Measurements from ENCODE around the gene IL16.

IL16 gene

GRCh38 chr15:81215531-81215930, 18.9 kb downstream of the IL16 start:
- no peak overlapping the region for H3K4me3 ChIP-seq (ENCODE audit: control insufficient read depth in 1 of 7, extremely low read depth in 1 of 7, insufficient read depth in 4 of 7, low read depth in 2 of 7, low read length in 6 of 7)
- no peak for DNase-seq
- ChIA-PET CTCF (interaction anchor here (1.2 kb wide), 1 partner anchor 51 kb away, joined by 4 read pairs; no protein-coding TSS in a partner anchor), POLR2A (no interaction called here)
- peaks cover 0 to 20% (median 3%) of the 10 kb centered on the region in 5 experiments for H3K9me3 ChIP-seq (ENCODE audit: control extremely low read depth in 1 of 5, control insufficient read depth in 4 of 5, insufficient read depth in 2 of 5, low read depth in 1 of 5, low read length in 4 of 5)
- H3K27ac ChIP-seq (ENCODE audit: insufficient read depth in 1 of 2, low read depth in 1 of 2, low read length in 2 of 2, poor library complexity in 1 of 2, severe bottlenecking in 2 of 2), result no peak overlapping the region
- H3K27me3 ChIP-seq (replicated peaks in 2 of 5; ENCODE audit: control insufficient read depth in 4 of 5, insufficient read depth in 5 of 5, low read length in 4 of 5), result no peaks in the 10 kb centered on the region
- WGBS (ENCODE audit: insufficient coverage), result 100% methylated on average over 2 of the region's 2 CpGs
- no peaks in the 10 kb centered on the region for H3K36me3 ChIP-seq (ENCODE audit: control insufficient read depth in 4 of 4, insufficient read depth in 4 of 4, low read length in 3 of 4)
- no peaks in the 10 kb centered on the region for H3K4me1 ChIP-seq (ENCODE audit: control extremely low read depth in 1 of 4, control insufficient read depth in 4 of 4, insufficient read depth in 4 of 4, low read length in 3 of 4)

GRCh38 chr15:81215983-81216382, 19.3 kb downstream of the IL16 start:
- Histone ChIP-seq H3K4me1 (ENCODE audit: control extremely low read depth in 1 of 4, control insufficient read depth in 4 of 4, insufficient read depth in 4 of 4, low read length in 3 of 4) (no peaks in the 10 kb centered on the region), H3K27me3 (replicated peaks in 2 of 5; ENCODE audit: control insufficient read depth in 4 of 5, insufficient read depth in 5 of 5, low read length in 4 of 5) (no peaks in the 10 kb centered on the region), H3K9me3 (ENCODE audit: control extremely low read depth in 1 of 5, control insufficient read depth in 4 of 5, insufficient read depth in 2 of 5, low read depth in 1 of 5, low read length in 4 of 5) (peaks cover 0 to 20% (median 3%) of the 10 kb centered on the region in 5 experiments), H3K4me3 (ENCODE audit: control insufficient read depth in 1 of 7, extremely low read depth in 1 of 7, insufficient read depth in 4 of 7, low read depth in 2 of 7, low read length in 6 of 7) (no peak overlapping the region), H3K27ac (ENCODE audit: insufficient read depth in 1 of 2, low read depth in 1 of 2, low read length in 2 of 2, poor library complexity in 1 of 2, severe bottlenecking in 2 of 2) (no peak overlapping the region), H3K36me3 (ENCODE audit: control insufficient read depth in 4 of 4, insufficient read depth in 4 of 4, low read length in 3 of 4) (no peaks in the 10 kb centered on the region)
- WGBS (ENCODE audit: insufficient coverage), result 100% methylated on average over 1 of the region's 2 CpGs
- ChIA-PET CTCF (no interaction called here), POLR2A (no interaction called here)
- no peak for DNase-seq

- ChIA-PET CTCF (no interaction called here), POLR2A (no interaction called here)
- Histone ChIP-seq H3K36me3 (ENCODE audit: control insufficient read depth in 4 of 4, insufficient read depth in 4 of 4, low read length in 3 of 4) (no peaks in the 10 kb centered on the region), H3K27me3 (replicated peaks in 2 of 5; ENCODE audit: control insufficient read depth in 4 of 5, insufficient read depth in 5 of 5, low read length in 4 of 5) (no peaks in the 10 kb centered on the region), H3K4me3 (ENCODE audit: control insufficient read depth in 1 of 7, extremely low read depth in 1 of 7, insufficient read depth in 4 of 7, low read depth in 2 of 7, low read length in 6 of 7) (no peak overlapping the region), H3K4me1 (ENCODE audit: control extremely low read depth in 1 of 4, control insufficient read depth in 4 of 4, insufficient read depth in 4 of 4, low read length in 3 of 4) (no peaks in the 10 kb centered on the region), H3K27ac (ENCODE audit: insufficient read depth in 1 of 2, low read depth in 1 of 2, low read length in 2 of 2, poor library complexity in 1 of 2, severe bottlenecking in 2 of 2) (no peak overlapping the region), H3K9me3 (ENCODE audit: control extremely low read depth in 1 of 5, control insufficient read depth in 4 of 5, insufficient read depth in 2 of 5, low read depth in 1 of 5, low read length in 4 of 5) (peaks cover 0 to 20% (median 3%) of the 10 kb centered on the region in 5 experiments)
- WGBS (ENCODE audit: insufficient coverage), result 100% methylated on average over 3 of the region's 3 CpGs
- DNase-seq, result no peak
These were observed 19.7 kb downstream of the IL16 start for GRCh38 chr15:81216422-81216821.

- H3K4me1 ChIP-seq (ENCODE audit: control extremely low read depth in 1 of 4, control insufficient read depth in 4 of 4, insufficient read depth in 4 of 4, low read length in 3 of 4), result peaks cover 0 to 4% (median 0%) of the 10 kb centered on the region in 4 experiments
- WGBS (ENCODE audit: insufficient coverage), result 94% methylated on average over 1 of the region's 1 CpG
- no peaks in the 10 kb centered on the region for H3K27me3 ChIP-seq (replicated peaks in 2 of 5; ENCODE audit: control insufficient read depth in 4 of 5, insufficient read depth in 5 of 5, low read length in 4 of 5)
- no peak for DNase-seq
- no peak overlapping the region for H3K4me3 ChIP-seq (ENCODE audit: control insufficient read depth in 1 of 7, extremely low read depth in 1 of 7, insufficient read depth in 4 of 7, low read depth in 2 of 7, low read length in 6 of 7)
- POLR2A ChIA-PET, result no interaction called here
- no peak overlapping the region for H3K27ac ChIP-seq (ENCODE audit: insufficient read depth in 1 of 2, low read depth in 1 of 2, low read length in 2 of 2, poor library complexity in 1 of 2, severe bottlenecking in 2 of 2)
- CTCF ChIA-PET, result interaction anchor here (0.7 to 1.5 kb wide), 2 partner anchors 43 to 44 kb away, joined by 4 read pairs; no protein-coding TSS in a partner anchor
- no peaks in the 10 kb centered on the region for H3K9me3 ChIP-seq (ENCODE audit: control extremely low read depth in 1 of 5, control insufficient read depth in 4 of 5, insufficient read depth in 2 of 5, low read depth in 1 of 5, low read length in 4 of 5)
- no peaks in the 10 kb centered on the region for H3K36me3 ChIP-seq (ENCODE audit: control insufficient read depth in 4 of 4, insufficient read depth in 4 of 4, low read length in 3 of 4)
These were observed 24.8 kb downstream of the IL16 start for GRCh38 chr15:81221449-81221848.

- WGBS (ENCODE audit: insufficient coverage), result 100% methylated on average over 2 of the region's 3 CpGs
- Histone ChIP-seq H3K36me3 (ENCODE audit: control insufficient read depth in 4 of 4, insufficient read depth in 4 of 4, low read length in 3 of 4) (no peaks in the 10 kb centered on the region), H3K27me3 (replicated peaks in 2 of 5; ENCODE audit: control insufficient read depth in 4 of 5, insufficient read depth in 5 of 5, low read length in 4 of 5) (no peaks in the 10 kb centered on the region), H3K4me1 (ENCODE audit: control extremely low read depth in 1 of 4, control insufficient read depth in 4 of 4, insufficient read depth in 4 of 4, low read length in 3 of 4) (peaks cover 0 to 4% (median 0%) of the 10 kb centered on the region in 4 experiments), H3K9me3 (ENCODE audit: control extremely low read depth in 1 of 5, control insufficient read depth in 4 of 5, insufficient read depth in 2 of 5, low read depth in 1 of 5, low read length in 4 of 5) (no peaks in the 10 kb centered on the region), H3K4me3 (ENCODE audit: control insufficient read depth in 1 of 7, extremely low read depth in 1 of 7, insufficient read depth in 4 of 7, low read depth in 2 of 7, low read length in 6 of 7) (no peak overlapping the region), H3K27ac (ENCODE audit: insufficient read depth in 1 of 2, low read depth in 1 of 2, low read length in 2 of 2, poor library complexity in 1 of 2, severe bottlenecking in 2 of 2) (no peak overlapping the region)
- POLR2A ChIA-PET, result no interaction called here
- DNase-seq, result no peak
- CTCF ChIA-PET, result interaction anchor here (1.5 kb wide), 1 partner anchor 42 kb away, joined by 4 read pairs; no protein-coding TSS in a partner anchor
These were observed 25.3 kb downstream of the IL16 start for GRCh38 chr15:81222007-81222406.

GRCh38 chr15:81223346-81223971, 26.8 kb downstream of the IL16 start:
- Histone ChIP-seq H3K4me3 (ENCODE audit: control insufficient read depth in 1 of 7, extremely low read depth in 1 of 7, insufficient read depth in 4 of 7, low read depth in 2 of 7, low read length in 6 of 7) (no peak overlapping the region), H3K4me1 (ENCODE audit: control extremely low read depth in 1 of 4, control insufficient read depth in 4 of 4, insufficient read depth in 4 of 4, low read length in 3 of 4) (peaks cover 0 to 4% (median 0%) of the 10 kb centered on the region in 4 experiments), H3K9me3 (ENCODE audit: control extremely low read depth in 1 of 5, control insufficient read depth in 4 of 5, insufficient read depth in 2 of 5, low read depth in 1 of 5, low read length in 4 of 5) (no peaks in the 10 kb centered on the region), H3K36me3 (ENCODE audit: control insufficient read depth in 4 of 4, insufficient read depth in 4 of 4, low read length in 3 of 4) (no peaks in the 10 kb centered on the region), H3K27ac (ENCODE audit: insufficient read depth in 1 of 2, low read depth in 1 of 2, low read length in 2 of 2, poor library complexity in 1 of 2, severe bottlenecking in 2 of 2) (no peak overlapping the region), H3K27me3 (replicated peaks in 2 of 5; ENCODE audit: control insufficient read depth in 4 of 5, insufficient read depth in 5 of 5, low read length in 4 of 5) (no peaks in the 10 kb centered on the region)
- DNase-seq, result no peak
- 100% methylated on average over 2 of the region's 2 CpGs for WGBS (ENCODE audit: insufficient coverage)
- CTCF ChIA-PET, result no interaction called here
- POLR2A ChIA-PET, result no interaction called here

- ChIA-PET POLR2A (no interaction called here), CTCF (no interaction called here)
- no peak for DNase-seq
- no peaks in the 10 kb centered on the region for H3K27me3 ChIP-seq (replicated peaks in 2 of 5; ENCODE audit: control insufficient read depth in 4 of 5, insufficient read depth in 5 of 5, low read length in 4 of 5)
- 100% methylated on average over 1 of the region's 1 CpG for WGBS (ENCODE audit: insufficient coverage)
- H3K36me3 ChIP-seq (ENCODE audit: control insufficient read depth in 4 of 4, insufficient read depth in 4 of 4, low read length in 3 of 4), result no peaks in the 10 kb centered on the region
- no peak overlapping the region for H3K4me3 ChIP-seq (ENCODE audit: control insufficient read depth in 1 of 7, extremely low read depth in 1 of 7, insufficient read depth in 4 of 7, low read depth in 2 of 7, low read length in 6 of 7)
- H3K27ac ChIP-seq (ENCODE audit: insufficient read depth in 1 of 2, low read depth in 1 of 2, low read length in 2 of 2, poor library complexity in 1 of 2, severe bottlenecking in 2 of 2), result no peak overlapping the region
- H3K4me1 ChIP-seq (ENCODE audit: control extremely low read depth in 1 of 4, control insufficient read depth in 4 of 4, insufficient read depth in 4 of 4, low read length in 3 of 4), result peaks cover 0 to 4% (median 0%) of the 10 kb centered on the region in 4 experiments
- no peaks in the 10 kb centered on the region for H3K9me3 ChIP-seq (ENCODE audit: control extremely low read depth in 1 of 5, control insufficient read depth in 4 of 5, insufficient read depth in 2 of 5, low read depth in 1 of 5, low read length in 4 of 5)
These were observed 27.6 kb downstream of the IL16 start for GRCh38 chr15:81224232-81224631.

All from common myeloid progenitor, CD34-positive (primary cell).